ENCODE measurements around the gene ACP1.

- TF ChIP-seq FOS (IDR thresholded peaks at IDR 0.05; ENCODE audit: borderline replicate concordance, extremely low read depth, insufficient read length), result no peak
- no peak for TF ChIP-seq CTCF (IDR thresholded peaks at IDR 0.05 in 2 of 3, conservative IDR thresholded peaks at IDR 0.05 in 1 of 3; ENCODE audit: control insufficient read depth in 2 of 3, extremely low read depth in 1 of 3, insufficient read depth in 1 of 3, low read depth in 3 of 3, low read length in 3 of 3)
- TF ChIP-seq EP300 (IDR thresholded peaks at IDR 0.05; ENCODE audit: borderline replicate concordance in 1 of 2, control insufficient read depth in 1 of 2, low read depth in 2 of 2, low read length in 2 of 2), result no peak
- TF ChIP-seq CHD2 (IDR thresholded peaks at IDR 0.05; ENCODE audit: borderline replicate concordance, low read depth, low read length), result no peak
- TF ChIP-seq KLF5 (IDR thresholded peaks at IDR 0.05; ENCODE audit: partially characterized antibody), result no peak
- TF ChIP-seq NKRF (conservative IDR thresholded peaks at IDR 0.05), result no peak
- no peak for TF ChIP-seq EED (IDR thresholded peaks at IDR 0.05; ENCODE audit: low read depth)
- TF ChIP-seq SIN3A (IDR thresholded peaks at IDR 0.05; ENCODE audit: low read depth, low read length), result no peak
- TF ChIP-seq MXI1 (IDR thresholded peaks at IDR 0.05; ENCODE audit: low read depth, low read length), result no peak
- no peak for TF ChIP-seq POLR2AphosphoS5 (IDR thresholded peaks at IDR 0.05; ENCODE audit: low read length)
Measured at GRCh38 chr2:252001-252602, 12.6 kb upstream of the ACP1 start.
